GM12892 (cell line): ENCODE results near the gene CCR7.
A peak's percentile ranks its signal among the peaks of the same experiment; 100 is the strongest.

Source experiments
- DNase-seq: peaks from one replicate; pipeline ENCODE4 v3.0.0; 2011; ENCODE audit not compliant: insufficient read length
- FAIRE-seq: peaks from 2 replicates; lab custom pipeline; 2011; peaks lifted over from hg19 to GRCh38; lab: Jason Lieb, UNC
- POLR2A ChIP-seq: IDR thresholded peaks from 2 replicates; pipeline ENCODE4 v1.6.1; 2011; ENCODE audit warnings: low read depth, low read length, control low read depth
- POLR2AphosphoS5 ChIP-seq: IDR thresholded peaks from 2 replicates; pipeline ENCODE4 v1.6.1; 2011; ENCODE audit warnings: low read depth, low read length, control low read depth
- TAF1 ChIP-seq: IDR thresholded peaks from 2 replicates; pipeline ENCODE4 v1.6.1; 2011; ENCODE audit warnings: low read depth, mild to moderate bottlenecking, control low read depth, low read length, borderline replicate concordance

The CCR7 gene

DNA sequence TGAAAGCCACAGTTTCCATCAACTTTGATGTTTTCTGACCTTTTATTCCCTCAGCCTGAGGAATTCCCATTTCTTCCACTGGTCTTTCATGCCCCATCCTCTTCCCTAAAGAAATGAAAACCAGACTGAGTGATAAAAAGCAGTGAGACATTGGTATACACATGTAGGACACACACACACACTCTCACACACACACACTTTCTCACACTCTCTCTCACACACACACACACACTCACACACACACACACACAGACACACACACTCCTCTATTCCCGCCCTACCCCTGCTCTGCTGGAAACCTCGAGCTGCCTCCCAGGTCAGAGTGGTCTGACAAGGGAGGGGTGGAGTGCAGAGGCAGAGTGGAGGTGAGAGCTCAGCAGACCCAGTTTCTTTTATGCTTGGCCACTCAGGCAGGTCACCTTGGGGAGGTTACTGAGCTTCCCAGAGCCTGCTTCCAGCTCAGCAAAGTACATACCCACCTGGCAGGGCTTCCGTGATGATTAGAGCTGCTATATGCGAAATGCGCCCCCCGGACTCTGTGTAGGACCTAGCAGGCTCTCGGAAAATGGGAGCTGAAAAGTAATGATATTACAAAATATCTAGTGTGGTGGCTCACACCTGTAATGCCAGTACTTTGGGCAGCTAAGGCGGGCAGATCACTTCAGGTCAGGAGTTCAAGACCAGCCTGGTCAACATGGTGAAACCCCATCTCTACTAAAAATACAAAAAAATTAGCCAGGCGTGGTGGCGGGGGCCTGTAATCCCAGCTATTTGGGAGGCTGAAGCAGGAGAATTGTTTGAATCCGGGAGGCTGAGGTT lies 30.7 kb downstream of the CCR7 start:
- FAIRE-seq, result no peak
- TF ChIP-seq TAF1 (no peak), POLR2A (no peak), POLR2AphosphoS5 (no peak)
- no peak for DNase-seq

DNA sequence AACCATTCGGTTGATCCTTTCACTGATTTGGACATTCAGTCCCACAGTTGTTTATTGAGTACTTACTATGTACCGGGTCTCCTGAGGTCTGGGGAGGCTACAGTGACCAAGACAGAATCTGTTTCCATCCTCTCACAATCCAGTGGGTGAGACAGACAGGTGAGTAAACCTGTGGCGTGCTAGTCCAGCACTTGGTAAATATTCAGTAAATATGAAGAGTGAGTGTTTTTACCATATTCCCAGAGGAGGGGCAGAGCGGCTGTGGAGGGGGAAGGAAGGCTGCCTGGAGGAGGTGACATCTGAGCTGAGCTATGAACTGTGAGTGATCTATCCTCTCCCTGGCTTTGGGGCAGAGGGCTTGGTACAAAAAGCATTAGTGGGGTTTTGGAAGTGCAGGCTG lies 31.4 kb downstream of the CCR7 start:
- TF ChIP-seq TAF1, result no peak
- TF ChIP-seq POLR2AphosphoS5, result no peak
- no peak for TF ChIP-seq POLR2A
- FAIRE-seq, result no peak
- no peak for DNase-seq

DNA sequence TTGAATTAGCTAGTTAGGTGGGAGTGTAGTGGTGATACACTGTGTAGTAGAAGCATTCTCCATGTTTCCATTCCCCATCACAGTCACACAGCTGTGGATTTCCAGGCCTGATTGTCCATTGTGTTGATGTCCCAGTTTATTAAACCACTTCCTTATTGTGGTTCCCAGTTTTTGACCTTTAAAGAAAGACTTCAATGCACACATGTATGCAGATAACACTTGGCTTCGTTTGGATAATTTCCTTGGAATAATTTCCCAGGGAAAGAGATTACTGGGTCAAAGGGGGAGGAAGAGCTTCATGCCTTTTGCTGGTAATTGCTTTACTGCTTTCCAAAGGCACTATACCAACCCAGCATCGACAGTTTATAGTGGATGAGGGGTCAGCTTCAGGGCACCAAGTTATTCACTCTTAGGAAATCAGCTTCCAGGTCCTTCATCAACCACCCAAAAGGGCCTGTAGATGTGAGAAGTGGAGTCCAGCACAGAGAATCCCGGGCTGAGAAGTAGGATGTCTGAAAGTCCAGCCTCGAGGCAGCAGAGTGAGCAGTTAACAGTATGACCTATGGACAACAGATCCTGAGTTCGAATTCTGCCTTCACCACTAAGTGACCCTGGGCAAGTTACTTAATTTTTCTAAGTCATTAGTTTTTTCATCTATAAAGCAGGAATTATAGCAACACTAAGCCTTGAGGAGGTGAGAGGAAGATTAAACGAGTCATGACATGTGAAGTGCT lies 32.6 kb downstream of the CCR7 start:
- FAIRE-seq (no peak), DNase-seq (no peak)
- TF ChIP-seq TAF1, result no peak
- no peak for TF ChIP-seq POLR2A
- no peak for TF ChIP-seq POLR2AphosphoS5

DNA sequence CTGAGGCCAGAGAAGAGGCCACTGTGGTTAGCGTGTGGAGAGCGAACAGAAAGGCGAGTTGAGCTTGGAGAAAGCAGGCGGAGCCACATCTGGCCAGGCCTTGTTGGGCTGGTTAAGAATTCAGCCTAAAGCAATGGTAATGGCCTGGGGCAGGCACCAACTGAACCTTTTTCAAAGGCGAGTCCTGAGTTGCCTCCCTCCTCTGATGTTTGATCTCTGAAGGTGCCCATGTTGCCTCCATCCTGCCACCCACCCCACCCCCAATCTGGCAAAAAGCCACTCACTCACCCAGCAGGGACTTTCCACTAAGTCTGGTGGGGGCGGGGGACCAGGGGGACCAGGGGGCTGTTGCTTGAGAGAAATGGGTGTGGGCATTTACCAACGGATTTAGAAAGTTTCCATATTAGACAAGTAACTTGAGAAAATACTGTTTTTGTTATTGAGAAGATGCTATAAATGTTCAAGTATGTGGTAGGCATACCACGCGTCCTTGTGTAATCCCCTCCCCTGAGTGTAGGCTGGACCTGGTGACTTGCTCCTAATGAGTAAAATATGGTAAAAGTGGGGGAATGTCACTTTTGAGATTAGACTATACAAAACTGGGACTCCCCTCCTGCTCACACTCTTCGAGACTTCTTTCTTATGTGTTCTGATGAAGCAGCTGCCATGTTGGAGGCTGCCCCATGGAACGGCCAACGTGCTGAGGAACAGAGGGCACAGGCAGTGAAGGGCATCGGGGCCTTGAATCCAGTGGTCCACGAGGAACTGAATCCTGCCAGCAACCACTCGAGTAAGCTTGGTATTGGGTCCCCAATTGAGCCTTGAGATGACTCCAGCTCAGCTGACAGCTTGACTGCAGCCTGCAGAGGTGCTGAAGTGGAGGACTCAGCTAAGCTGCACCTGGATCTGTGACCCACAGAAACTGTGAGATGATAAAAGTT lies 34.0 kb downstream of the CCR7 start:
- TF ChIP-seq POLR2AphosphoS5 (no peak), TAF1 (0 out of 2 replicates have a peak, but pooled peaks have one; percentile 31)
- DNase-seq (no peak), FAIRE-seq (no peak)

DNA sequence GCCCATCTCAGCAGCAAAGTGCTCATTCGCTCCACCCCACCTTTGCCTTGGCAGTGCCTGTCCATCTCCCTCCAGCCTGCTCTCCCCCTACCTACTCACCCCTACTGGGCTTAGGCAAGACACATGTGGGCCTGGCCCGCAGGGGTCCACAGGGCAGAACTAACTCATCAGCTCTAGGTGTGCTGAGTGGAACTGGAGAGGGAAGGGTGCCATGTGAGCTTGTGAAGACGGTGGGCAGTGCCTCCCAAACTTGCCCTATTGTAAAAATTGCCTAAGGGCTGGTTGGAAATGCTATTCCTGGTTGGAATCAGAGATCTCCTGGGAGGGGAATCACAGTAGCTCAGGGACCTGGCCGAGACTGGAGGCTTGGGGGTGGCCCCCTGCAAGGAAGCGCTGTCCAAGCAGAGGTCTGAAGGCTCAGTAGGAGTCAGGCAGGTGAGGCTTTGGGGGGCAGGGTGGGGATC lies 34.7 kb downstream of the CCR7 start:
- TF ChIP-seq POLR2AphosphoS5 (no peak), TAF1 (no peak), POLR2A (no peak)
- FAIRE-seq, result no peak
- no peak for DNase-seq

DNA sequence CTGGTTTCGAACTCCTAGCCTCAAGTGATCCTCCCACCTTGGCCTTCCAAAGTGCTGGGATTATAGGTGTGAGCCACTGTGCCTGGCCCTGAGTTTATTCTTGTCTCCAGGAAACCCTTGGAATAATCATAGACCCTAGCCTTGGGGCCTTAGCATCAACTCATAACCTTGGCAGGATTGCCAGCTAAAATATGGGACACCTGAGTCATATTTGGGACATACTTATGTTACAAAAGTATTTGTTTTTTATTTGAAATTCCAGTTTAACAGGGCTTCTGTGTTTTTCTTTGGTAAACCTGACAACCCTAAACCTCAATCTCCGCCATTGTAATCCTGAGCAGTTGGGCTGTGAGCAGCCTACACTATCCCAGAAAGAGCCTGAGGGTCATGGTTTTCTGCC lies 35.3 kb downstream of the CCR7 start:
- FAIRE-seq (no peak), DNase-seq (no peak)
- TF ChIP-seq POLR2AphosphoS5, result no peak
- no peak for TF ChIP-seq TAF1
- no peak for TF ChIP-seq POLR2A

DNA sequence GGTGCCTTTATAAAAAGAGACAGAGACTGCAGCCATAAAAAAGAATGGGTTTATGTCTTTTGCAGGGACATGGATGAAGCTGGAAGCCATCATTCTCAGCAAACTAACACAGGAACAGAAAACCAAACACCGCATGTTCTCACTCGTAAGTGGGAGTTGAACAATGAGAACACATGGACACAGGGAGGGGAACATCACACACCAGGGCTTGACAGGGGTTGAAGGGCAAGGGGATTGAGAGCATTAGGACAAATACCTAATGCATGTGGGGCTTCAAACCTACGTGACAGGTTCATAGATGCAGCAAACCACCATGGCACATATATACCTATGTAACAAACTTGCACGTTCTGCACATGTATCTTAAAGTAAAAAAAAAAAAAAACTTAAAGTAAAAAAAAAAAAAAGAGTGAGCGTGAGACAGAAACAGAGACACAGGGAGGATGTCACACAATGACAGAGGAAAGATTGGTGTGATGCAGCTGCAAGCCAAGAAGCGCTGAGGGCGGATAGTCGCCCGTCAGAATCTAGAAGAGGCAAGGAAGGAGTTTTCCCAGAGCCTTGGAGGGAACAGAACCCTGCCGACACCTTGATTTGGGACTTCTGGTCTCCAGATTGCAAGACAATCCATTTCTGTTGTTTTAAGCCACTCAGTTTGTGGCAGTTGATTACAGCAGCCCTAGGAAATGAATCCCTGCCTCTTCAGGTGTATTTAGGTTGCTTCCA lies 36.4 kb downstream of the CCR7 start:
- FAIRE-seq, result no peak
- no peak for TF ChIP-seq POLR2AphosphoS5
- no peak for TF ChIP-seq TAF1
- DNase-seq, result no peak

DNA sequence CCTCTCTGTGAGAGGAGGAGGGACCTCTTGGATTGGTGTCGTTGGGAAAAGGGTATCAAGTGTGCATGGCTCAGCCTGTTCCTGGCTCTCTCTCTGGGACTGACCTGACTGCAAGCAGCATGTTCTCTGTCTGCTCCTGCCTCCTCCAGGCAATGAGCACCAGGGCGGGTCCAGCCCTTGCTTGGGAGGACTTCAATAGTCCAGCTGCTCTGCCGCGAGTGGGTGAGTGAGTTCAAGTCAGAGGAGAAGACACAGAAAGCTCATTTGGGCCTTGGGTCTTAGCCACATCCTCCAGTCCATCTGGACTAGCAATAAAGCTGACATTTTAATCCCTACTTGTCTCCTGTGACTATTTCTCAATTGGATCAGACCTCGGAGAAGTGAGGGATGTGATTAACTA lies 38.6 kb downstream of the CCR7 start:
- no peak for FAIRE-seq
- TF ChIP-seq POLR2AphosphoS5 (no peak), POLR2A (no peak), TAF1 (no peak)
- DNase-seq, result no peak

DNA sequence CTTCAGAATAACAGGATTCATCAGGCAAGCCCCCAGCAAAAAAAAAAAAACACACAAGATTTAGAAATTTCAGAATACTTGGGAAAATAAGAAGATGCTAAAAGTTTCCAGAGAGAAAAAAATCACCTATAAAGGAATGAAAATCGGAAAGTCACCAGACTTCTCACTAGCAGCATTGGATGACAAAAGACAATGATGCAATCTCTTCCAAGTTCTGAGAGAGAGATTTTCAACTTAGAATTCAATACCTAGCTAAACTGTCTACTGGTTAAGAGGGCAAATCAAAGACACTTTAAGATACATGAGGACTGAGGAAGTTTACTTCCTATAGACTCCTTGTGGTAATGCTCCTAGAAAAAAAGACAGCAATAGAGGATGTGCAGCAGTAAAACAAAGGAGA lies 40.0 kb downstream of the CCR7 start:
- TF ChIP-seq POLR2AphosphoS5 (no peak), TAF1 (no peak), POLR2A (no peak)
- FAIRE-seq, result no peak
- no peak for DNase-seq

DNA sequence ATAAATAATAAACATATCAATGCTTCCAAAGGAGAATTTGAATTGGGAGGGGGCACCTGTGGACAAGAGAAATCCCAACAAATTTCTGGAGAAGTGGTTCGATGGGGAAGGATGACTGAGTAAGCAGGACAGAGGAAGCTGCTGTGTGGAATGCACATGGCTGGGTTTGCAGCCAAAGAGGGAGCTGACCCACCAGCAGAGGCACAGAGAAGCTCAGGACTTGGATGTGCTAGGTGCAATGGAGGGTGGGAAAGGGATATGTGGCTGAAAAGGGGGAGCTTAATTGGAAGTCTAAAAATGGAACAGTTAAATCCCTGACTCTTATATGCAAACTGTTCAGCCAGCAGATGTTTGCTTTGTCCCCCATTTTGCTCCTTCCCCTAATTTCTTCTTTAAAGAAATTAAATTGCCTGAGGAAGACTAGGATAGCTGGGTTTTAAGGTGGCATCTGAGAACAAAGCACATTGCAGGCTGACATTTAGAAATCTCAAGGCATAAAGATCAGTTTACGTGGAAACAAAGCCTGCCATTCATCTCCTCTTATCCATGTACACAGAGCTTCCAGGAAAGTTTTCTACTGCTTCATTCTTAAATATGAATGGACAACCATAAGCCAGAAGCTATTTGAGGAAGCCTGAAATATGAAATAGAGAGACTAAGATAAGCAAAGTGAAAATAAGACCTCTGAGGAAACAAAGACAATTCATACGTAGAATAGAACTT lies 40.9 kb downstream of the CCR7 start:
- TF ChIP-seq POLR2AphosphoS5, result no peak
- no peak for TF ChIP-seq POLR2A
- TF ChIP-seq TAF1, result no peak
- no peak for FAIRE-seq
- no peak for DNase-seq
